GM18870 (cell line): Measurements from ENCODE around the gene IRX5.
A peak's percentile ranks its signal among the peaks of the same experiment; 100 is the strongest.

Source experiments
- ATAC-seq: cut with Tn5 transposase; IDR thresholded peaks from one replicate; pipeline ENCODE4 v1.9.1; 2021; ENCODE audit warnings: moderate library complexity; ENCODE audit not compliant: unreplicated experiment

Gene IRX5

DNA sequence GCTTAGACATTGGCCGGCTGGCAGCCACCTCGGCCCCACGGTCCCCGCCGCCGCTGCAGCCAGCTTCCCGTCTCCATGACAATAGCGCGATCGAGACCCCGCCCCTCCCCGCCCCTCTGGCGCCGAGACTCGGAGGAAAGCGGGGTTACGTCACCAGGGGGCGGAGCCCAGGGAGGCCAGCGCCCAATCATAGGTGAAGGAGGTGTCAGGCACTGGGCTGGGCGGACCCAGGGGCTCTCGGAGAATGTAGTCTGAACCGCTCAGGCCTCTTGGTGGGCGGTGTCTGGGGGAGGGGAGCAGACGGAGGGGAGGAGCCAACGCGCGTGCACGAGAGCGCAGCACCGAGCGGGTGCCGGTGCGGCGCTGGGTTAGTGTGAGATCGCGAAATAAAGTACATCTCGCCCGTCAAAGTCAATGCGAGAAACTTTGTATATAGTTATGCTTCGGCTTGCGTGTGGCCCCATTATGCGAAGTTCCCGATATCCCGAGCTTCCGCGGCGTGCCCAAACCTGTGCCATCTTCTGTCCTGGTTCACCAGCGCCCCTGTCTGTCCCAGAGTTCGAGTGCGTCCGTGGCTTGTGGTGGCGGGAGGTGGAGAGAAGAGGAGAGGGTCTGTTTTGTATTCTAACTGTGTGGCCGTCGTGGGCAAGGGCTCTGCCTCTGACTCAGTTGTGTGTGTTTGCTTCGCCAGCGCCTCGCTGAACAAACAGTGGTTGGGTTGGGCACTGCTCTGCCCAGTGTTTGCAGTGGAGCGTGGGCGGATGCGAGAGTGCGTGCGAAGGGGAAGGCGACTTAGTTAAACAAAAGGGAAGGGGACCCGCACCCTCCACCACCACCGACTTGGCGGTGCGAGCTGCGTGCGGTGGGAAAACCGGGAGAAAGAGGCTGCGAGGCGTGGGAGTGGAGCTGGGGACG lies 1.3 kb upstream of the IRX5 start:
- ATAC-seq: peak; percentile 94

DNA sequence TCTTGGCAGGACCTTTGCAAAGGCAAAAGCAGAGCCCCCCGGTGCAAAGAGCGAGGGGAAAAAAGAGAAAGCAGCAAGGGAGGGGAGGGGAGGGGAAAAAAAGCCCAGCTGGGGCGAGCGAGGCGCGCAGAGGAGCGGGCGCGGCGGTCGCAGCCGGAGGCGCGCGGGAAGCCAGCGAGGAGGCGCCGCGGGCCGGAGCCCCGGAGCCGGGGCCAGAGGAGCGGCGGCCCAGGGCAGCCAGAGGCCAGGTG lies 129 bp downstream of the IRX5 start:
- no peak for ATAC-seq

DNA sequence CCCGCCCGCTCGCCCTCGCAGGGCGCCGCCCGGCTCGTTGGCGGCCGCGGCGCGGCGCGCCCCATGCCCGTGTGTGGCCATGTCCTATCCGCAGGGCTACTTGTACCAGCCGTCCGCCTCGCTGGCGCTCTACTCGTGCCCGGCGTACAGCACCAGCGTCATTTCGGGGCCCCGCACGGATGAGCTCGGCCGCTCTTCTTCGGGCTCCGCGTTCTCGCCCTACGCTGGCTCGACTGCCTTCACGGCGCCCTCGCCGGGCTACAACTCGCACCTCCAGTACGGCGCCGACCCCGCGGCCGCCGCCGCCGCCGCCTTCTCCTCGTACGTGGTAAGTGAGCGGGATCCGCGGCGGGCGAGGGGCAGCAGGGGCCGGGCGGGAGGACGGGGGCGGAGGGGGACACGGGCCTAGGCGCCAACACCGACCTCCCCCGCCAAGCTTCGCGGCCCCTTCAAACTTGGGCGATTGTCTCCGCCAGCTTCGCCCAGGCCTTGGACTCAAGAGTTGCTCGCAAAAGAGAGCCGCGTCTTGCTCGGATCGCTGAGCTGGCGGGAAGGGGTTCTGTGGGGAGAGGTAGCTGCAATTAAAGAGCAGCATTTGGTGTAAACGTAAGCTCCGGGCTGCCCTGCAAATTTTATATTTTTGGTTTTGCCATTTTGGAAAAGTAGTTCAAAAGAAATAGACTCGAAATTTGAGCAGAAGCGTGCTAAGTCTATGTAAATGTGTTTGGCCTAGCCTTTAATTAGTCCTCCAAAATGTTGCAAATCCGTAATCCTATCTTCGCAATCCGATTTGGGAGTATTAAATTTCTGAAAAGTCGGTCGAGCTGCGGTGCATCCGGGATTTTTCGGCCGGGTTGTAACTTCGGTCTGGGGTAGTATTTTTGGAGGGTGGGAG lies 702 bp downstream of the IRX5 start:
- ATAC-seq: no peak

DNA sequence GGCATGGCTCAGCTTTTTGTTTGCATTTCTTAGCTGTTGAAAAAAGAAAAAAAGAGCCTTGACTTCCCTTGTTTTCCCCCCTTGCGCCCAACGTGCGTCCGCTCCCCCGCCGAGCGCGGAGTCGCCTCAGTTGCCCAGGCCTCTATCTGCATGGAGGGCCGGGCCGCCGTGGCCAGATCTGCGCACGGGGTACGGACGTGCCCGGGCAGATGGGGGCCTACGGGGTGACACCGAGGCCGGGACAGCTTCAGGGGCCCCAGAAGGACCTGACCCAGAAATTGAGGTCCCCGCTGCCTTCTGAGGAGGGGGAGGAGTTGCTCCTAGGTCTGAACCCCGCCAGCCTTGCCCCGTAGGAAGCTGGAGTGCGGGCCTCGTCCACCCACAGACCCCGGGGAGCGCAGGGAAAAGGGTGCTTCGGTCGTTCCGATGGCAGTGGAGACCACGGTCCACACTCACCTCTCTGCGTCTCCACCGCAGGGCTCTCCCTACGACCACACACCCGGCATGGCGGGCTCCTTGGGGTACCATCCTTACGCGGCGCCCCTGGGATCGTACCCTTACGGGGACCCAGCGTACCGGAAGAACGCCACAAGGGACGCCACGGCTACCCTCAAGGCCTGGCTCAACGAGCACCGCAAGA lies 1.5 kb downstream of the IRX5 start:
- ATAC-seq: no peak

DNA sequence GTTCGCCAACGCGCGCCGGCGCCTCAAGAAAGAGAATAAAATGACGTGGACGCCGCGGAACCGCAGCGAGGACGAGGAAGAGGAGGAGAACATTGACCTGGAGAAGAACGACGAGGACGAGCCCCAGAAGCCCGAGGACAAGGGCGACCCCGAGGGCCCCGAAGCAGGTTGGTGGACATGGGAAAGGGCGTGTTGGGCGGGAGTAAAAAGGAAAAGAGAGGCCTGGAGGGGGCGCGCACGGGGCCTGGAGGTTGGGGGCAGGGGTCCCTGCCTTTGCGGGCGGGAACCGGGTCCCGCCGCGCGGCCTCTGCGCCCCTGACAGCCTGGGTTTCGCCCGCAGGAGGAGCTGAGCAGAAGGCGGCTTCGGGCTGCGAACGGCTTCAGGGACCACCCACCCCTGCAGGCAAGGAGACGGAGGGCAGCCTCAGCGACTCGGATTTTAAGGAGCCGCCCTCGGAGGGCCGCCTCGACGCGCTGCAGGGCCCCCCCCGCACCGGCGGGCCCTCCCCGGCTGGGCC lies 2.1 kb downstream of the IRX5 start:
- ATAC-seq: no peak

DNA sequence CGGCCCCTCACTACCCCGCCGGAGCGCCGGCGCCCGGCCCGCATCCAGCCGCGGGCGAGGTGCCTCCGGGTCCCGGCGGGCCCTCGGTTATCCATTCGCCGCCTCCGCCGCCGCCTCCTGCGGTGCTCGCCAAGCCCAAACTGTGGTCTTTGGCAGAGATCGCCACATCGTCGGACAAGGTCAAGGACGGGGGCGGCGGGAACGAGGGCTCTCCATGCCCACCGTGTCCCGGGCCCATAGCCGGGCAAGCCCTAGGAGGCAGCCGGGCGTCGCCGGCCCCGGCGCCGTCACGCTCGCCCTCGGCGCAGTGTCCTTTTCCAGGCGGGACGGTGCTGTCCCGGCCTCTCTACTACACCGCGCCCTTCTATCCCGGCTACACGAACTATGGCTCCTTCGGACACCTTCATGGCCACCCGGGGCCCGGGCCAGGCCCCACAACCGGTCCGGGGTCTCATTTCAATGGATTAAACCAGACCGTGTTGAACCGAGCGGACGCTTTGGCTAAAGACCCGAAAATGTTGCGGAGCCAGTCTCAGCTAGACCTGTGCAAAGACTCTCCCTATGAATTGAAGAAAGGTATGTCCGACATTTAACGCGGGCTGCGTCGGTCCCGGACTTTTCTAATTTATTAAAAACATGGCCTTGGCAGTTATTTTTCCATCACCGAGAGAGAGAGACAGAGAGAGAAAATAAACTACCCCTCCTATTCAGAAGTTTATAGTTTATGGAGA lies 2.8 kb downstream of the IRX5 start:
- no peak for ATAC-seq

DNA sequence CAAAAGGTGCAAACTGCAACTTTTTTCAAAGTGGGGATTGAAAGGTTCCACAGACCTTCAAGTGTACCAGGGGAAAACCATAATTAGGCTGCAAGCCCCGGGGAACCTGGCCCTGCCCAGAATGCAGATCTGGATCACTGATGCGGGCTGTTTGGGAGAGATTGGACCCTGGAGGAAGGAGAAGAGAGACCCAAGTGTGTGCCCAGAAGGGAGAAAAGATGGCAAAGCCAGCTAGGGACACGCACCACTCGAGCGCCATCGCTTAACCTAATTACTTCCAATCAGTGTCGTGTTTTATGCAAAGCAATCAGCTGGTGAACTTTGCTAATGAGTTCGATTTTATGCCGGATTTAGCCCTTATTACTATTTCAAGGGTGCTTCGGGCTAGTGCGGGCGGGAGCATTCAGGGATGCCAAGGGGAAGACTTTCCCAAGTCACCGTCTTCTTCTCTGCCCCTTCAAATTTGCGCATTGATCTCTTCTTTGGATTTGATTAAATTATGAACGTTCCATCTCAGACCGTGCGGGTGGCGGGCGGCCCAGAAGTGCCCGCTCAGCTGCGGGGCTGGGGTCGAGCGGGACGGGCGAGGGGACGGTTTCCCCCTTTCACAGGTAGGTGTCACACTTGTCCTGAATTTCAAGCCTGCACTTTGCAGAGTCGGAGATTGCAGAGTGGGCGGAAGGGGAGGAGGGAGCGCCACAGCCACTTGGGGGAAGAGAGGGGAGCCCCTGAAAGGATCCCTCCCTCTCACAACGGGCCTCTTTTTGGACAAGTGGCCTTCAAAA lies 4.0 kb downstream of the IRX5 start:
- no peak for ATAC-seq

DNA sequence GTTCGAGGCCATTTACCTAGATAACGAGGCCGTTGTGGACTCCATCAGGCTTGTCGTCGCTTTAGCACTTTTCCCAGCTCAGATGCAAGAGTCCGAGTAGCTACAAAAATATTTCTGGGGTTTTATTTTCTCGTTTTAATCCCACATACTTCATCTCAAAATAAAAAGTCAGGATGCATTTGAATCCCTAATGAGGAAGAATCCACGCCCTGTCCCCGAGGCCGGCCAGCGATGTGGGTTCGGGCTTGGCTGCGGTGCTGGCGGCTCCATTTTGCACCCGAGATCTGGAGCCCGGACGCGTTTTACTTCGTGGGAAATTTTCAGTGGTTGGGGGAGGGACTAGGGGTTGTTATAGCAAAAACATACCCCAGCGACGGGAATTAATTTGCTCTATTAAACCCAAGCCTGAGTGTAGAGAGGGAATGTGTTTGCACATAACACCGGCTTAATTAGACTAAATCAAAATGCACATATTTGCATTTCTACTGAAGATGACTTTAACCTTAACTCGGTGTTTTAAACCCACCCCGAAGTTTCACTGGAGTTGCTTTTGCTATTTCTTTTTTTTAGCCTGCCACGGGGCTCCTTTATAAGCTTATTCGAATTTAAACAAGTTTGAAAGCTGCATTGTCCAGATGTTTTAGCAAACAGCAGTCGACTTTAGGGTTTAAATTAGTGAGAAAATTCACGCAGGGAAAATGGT lies 4.8 kb downstream of the IRX5 start:
- no peak for ATAC-seq

DNA sequence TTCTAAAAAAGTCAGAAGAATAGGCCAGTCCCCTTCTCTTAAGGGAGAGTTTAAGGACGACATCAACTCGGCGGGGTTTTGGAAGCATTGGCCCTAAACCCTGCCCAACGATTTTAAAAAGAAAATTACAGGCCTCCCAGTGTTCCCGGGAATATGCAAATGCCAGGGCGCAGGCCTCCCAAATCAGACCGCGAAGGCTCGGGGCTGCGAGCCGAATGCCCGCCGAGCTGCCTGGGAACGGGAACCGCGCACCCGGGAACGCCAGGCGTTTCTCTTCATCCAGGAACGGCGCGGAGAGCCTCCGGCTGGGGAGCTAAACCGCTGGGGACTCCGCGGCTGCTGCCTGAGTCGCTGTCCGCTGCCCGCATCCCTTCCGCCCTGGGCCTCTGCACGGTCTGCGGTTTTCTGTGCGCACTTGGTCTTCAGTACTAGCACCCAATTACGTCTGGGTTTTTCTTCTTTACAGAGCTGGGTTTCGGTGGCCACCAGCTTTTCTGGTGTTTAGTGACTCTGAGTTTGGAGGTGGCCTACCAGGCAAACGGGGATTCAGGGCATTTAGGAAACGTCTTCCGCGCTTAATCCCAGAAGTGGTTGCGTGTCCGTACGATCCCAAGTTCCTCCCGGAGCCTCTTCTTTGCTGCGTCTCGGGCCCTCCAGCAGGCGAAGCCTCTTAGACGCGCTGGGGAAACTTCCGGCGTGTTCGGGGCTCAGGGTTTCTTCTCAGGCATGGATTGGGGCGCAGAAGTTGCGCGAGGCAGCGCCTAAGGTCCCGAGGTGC lies 5.7 kb downstream of the IRX5 start:
- ATAC-seq: no peak

DNA sequence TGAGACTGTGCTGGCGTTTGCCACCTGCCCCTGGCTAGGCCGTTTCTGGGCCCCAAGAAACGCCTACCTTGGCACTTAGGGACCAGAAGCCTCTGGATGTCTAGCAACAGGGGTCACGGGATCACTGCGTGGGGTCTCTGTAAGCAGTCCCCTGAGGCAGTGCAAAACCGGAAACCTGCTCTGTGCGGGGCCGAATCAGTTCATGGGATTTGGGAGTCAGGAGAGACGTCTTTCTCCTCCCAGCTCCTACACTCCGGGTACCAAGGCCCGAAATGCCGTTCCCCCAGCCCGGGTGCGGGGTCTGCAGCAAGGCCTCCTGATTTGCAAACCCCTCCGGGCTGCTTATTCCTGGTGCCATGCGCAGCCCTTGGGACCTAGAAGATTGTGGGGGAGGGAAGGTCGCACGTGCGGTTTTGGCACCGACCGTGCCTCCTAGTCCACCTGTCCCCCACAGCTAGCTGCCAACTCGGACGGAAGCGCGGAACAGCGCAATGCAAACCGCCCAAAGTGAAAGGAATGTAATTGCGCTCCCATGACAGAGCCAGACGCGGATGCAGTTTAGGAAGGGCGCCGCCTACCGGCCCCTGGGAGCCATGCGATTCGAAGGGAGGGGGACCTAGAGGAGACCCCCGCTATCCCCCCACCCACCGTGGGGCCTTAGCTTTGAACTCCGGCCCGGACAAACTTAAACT lies 6.5 kb downstream of the IRX5 start:
- no peak for ATAC-seq

DNA sequence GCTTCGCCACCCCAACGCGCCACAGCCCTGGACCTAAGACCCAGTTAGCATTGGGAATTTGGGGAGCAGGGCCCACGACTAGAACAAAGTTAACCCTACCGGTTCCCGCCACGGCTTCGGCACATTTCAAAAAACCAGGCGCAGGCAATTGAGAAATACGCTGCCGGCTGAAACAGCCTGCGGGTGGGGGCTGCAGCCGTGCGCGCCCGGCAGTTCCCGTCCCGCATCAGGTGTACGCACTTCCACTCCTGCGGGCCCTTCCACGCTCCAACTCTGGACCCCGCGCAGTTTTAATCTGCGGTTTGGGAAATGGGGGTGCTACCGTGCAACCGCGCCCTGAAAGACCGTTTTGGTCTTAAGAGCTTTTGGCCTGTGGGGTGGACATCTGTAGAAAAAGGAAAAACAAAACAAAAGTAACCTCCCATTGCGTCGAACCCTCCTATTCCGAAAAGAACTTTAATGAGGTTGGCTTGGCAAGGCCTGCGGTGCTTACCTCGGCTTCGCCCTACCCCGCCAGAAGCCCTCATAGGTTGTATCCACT lies 7.1 kb downstream of the IRX5 start:
- no peak for ATAC-seq

DNA sequence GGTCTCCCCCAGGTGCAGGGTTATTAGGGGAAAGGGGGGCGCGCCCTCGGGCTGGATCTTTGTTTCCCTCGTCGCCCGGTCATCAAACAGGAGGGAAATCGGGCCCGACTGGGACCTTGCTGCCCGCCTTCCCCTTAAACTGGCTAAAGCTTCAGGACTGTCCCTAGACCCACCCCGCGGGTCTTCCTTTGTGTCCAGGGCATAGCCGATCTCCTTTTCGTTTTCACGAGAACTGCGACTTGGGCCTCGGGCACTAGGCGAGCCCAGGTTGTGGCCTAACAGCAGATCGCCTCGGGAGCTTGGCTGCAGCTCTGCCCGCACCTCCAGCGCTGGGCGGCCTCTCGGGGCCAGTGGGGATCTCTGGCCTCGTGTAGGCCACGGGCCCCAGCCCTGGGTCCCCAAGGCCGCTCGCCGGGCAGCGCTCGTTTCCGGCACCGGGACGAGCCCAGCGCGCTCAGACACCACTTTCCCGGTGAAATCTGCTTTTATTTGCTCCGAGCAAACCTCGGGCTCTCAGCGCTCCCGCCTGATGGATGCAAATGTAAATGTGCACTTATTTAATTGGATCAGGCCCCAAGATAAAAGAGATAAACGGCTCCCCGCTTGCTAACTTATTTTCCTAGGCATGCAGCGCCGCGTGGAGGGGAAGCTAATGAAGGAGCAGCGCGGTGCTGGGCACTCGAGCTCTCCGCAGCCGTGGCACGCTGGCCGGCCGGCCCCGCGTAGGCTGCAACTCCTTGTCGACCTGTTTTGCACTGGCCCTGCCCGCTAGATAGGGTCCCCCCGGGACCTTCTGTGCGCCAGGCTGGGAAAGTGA lies 7.8 kb downstream of the IRX5 start:
- no peak for ATAC-seq

DNA sequence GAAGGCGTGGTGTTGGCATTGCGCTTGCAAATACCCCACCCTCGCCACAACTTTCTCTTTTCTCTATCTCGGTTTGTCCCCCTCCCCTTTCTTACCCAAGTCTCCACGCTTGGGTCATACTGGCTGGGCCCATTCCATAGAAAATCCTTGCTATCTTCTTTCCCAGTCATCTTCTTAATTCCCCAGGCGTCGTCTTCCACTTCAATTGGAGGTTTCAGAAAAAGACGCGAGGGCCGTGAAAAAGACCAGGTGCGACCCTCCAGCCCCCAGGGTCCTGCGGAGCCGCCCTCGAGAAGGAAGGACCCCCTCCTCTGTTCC lies 8.3 kb downstream of the IRX5 start:
- no peak for ATAC-seq

DNA sequence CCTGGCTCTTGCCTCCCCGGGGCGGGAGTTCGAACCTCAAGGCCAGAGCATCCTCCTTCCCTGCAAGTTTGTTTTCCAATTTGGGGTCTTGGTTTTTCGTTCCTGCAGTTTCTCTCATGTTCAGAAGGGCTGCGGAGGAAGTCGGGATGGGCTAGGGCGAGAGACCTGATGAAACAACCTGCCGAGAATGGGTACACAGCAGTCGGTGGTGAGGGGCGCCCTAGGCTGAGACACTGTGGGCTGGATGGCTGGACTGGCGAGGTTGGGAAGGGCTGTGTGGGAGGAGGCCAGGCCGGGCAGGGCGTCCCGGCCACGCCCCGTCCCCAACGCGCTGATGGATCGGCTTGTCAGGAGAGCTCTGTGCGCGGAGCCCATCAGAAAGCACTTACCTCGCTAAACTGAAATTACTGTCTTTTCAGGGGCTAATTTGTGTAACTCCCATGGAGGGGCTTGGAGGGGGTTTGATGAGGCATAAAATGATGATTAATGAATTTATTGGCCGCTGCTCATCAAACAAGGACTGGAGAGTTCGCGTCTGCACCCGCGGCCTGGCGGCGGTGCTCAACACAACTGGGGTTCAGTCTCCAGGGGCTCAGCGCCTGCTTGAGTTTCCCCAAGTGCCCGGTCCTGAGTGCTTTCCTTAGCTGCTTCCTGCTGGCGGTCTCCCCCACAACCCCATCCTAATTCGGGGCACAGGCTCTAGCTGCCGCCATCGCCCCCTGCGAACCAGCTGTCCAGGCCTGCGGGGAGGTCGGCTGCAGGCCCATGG lies 9.0 kb downstream of the IRX5 start:
- ATAC-seq: no peak

DNA sequence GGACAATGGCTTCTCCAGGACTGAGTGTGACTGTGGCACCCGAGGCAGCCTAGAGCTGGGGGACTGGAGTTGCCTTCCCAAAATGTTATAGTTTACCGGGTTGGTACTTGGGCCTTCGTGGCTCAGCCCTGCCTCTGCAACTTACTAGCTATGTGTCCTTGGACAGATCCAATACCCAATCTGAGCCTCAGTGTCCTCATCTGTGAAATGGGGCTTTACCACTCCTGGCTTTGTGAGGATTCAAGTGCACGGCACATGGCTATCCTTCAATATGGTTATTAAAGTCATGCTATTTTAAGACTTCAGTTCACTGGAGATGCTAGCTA lies 9.6 kb downstream of the IRX5 start:
- no peak for ATAC-seq

DNA sequence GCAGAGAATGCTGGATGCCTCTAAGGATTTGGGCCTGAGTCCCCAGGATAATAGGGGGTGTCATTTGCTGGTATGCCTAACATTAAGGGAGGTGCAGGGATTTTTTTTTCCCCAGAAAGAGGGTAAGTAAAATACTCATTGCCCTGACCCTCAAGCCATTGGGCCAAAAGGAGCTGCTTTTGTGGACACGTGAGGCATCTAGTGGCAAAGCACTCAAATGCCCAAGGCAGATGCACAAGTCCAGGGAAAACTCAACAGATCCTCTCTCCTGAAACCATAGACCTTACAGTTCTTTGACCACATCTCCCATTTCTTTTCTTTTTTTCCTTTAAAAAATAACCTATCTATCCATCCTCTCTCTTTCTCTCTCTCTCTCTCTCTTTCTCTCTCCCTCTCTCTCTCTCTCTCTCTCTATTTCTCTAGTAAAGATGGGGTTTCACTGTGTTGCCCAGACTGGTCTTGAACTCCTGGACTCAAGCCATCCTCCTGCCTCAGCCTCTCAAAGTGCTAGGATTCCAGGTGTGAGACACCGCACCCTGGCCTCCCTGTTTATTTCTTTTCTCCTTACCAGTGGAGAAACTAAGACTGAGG lies 11.8 kb downstream of the IRX5 start:
- no peak for ATAC-seq
